Colonic mucosa (tissue), 4 donors: ENCODE measurements around the gene ZNF592. TPM values are rescaled to one million over a fixed set of nuclear protein-coding genes. Genes with fewer than 3 reads are reported as not detected.

Source experiments
- DNase-seq: peaks from one replicate; pipeline ENCODE4 v3.0.0-alpha.2; 2020
- H3K27ac ChIP-seq: fragments of 200-600 bp; one replicate; pipeline ENCODE4 v1.8.0; 2021
- H3K27me3 ChIP-seq: fragments of 200-600 bp; one replicate; pipeline ENCODE4 v1.8.0; 2021
- H3K36me3 ChIP-seq: fragments of 200-600 bp; one replicate; pipeline ENCODE4 v1.8.0; 2021
- H3K4me1 ChIP-seq: fragments of 200-600 bp; one replicate; pipeline ENCODE4 v1.8.0; 2021; ENCODE audit warnings: mild to moderate bottlenecking
- H3K4me3 ChIP-seq: fragments of 200-600 bp; one replicate; pipeline ENCODE4 v1.8.0; 2021
- H3K9ac ChIP-seq, 2 donors: one replicate each; pipeline ENCODE4 v1.7.0; 2013; ENCODE audit warnings: control low read depth in 2 of 2, low read depth in 2 of 2, low read length in 2 of 2
- H3K9me3 ChIP-seq: fragments of 200-600 bp; one replicate; pipeline ENCODE4 v1.8.0; 2021
- intact Hi-C: fragments of 100-400 bp; cut with DNase I; formaldehyde crosslinking; loops from one replicate; pipeline ENCODE4 v1.14.1; 2022
- total RNA-seq, 2 donors: library from RNA; stranded (reverse); fragmentation: NEBNext Ultra II Directional in 1 of 2; extraction: Animal tissue kit (Norgen Biotek cat#: 25700) in 1 of 2; gene quantifications; one replicate each; pipeline ENCODE4 v1.2.1, GENCODE V29; 2021
- TF ChIP-seq, protein P1 (sequence below): fragments of 200-600 bp; IDR thresholded peaks from one replicate; pipeline ENCODE4 v1.8.0; 2022; ENCODE audit warnings: antibody characterized with exemption, mild to moderate bottlenecking
- donor health status: healthy.
- donor health status: DM: no; HTN: no; CAD: no.
- donor health status: DM: no; HTN: no; CAD: no.

The ZNF592 gene
- total RNA-seq, 2 donors from 2014 or later, result 25.9 to 27.0 TPM

DNA sequence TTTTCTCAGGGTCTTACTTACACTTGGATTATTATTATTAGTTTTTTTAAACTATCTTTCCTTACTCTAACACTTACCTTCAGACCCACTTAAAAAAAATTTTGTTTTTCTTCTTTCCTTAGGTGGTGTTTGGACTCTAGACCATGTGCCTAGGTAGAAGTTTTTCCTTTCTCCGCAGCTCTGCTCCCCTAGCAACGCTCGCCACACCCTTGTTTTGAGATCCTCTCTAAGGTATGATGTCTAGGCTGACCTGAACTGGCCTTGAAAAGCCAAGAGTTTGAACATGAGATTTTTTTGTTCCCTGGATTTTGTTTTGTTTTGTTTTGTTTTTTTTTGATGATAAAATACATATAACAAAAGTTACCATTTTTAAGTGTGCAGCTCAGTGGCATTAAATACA lies 16.2 kb downstream of the ZNF592 start:
- Histone ChIP-seq H3K4me3 (no peak overlapping the region), H3K4me1 (peaks cover 3% of the 10 kb centered on the region), H3K36me3 (peaks cover 8% of the 10 kb centered on the region), H3K27me3 (no peaks in the 10 kb centered on the region), H3K9me3 (no peaks in the 10 kb centered on the region), H3K27ac (no peak overlapping the region), H3K9ac (no peak overlapping the region)
- DNase-seq, result no peak
- intact Hi-C loops, result no loop called here
- TF ChIP-seq, protein P1, sequence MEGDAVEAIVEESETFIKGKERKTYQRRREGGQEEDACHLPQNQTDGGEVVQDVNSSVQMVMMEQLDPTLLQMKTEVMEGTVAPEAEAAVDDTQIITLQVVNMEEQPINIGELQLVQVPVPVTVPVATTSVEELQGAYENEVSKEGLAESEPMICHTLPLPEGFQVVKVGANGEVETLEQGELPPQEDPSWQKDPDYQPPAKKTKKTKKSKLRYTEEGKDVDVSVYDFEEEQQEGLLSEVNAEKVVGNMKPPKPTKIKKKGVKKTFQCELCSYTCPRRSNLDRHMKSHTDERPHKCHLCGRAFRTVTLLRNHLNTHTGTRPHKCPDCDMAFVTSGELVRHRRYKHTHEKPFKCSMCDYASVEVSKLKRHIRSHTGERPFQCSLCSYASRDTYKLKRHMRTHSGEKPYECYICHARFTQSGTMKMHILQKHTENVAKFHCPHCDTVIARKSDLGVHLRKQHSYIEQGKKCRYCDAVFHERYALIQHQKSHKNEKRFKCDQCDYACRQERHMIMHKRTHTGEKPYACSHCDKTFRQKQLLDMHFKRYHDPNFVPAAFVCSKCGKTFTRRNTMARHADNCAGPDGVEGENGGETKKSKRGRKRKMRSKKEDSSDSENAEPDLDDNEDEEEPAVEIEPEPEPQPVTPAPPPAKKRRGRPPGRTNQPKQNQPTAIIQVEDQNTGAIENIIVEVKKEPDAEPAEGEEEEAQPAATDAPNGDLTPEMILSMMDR, result no peak

GRCh38 chr15:84764989-84765388 lies 16.6 kb downstream of the ZNF592 start:
- no peaks in the 10 kb centered on the region for H3K9me3 ChIP-seq
- TF ChIP-seq, protein P1, result no peak
- intact Hi-C loops, result no loop called here
- peaks cover 3% of the 10 kb centered on the region for H3K4me1 ChIP-seq
- H3K4me3 ChIP-seq, result no peak overlapping the region
- H3K27me3 ChIP-seq, result no peaks in the 10 kb centered on the region
- H3K36me3 ChIP-seq, result peaks cover 8% of the 10 kb centered on the region
- H3K9ac ChIP-seq, result no peak overlapping the region
- no peak for DNase-seq
- no peak overlapping the region for H3K27ac ChIP-seq

- Histone ChIP-seq H3K36me3 (peaks cover 8% of the 10 kb centered on the region), H3K9me3 (no peaks in the 10 kb centered on the region), H3K9ac (no peak overlapping the region), H3K27me3 (no peaks in the 10 kb centered on the region), H3K4me1 (peaks cover 3% of the 10 kb centered on the region), H3K27ac (no peak overlapping the region), H3K4me3 (no peak overlapping the region)
- intact Hi-C loops, result no loop called here
- TF ChIP-seq, protein P1, result no peak
- DNase-seq, result no peak
These were observed 17.3 kb downstream of the ZNF592 start for GRCh38 chr15:84765675-84766074.

DNA sequence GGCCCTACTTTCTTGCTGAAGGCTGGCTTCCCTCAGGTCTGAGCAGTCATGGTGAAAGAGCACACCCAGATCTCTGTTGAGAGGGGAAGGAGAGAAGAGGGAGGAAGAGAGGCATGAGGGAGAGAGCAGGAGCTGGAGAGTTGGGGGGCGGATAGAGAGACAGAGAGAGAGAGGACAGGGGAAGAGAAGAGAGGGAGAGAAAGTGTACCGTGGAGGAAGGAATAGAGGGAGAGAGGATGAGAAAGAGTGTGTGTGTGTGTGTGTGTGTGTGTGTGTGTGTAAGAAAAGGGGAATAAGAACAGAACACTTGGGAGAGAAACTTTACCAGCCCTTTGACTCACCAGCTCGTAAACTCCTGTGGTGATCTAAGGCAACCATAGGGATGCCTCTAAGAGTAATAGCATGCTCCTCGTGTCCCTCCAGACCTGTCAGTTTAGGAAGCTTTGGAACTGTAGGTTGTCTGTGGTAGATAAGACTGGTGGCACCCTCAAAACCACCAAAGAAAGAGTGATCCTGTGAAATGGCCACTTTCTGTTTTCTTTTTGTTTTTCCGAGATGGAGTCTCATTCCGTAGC lies 18.2 kb downstream of the ZNF592 start:
- DNase-seq, result no peak
- H3K36me3 ChIP-seq, result peaks cover 8% of the 10 kb centered on the region
- H3K4me1 ChIP-seq, result no peaks in the 10 kb centered on the region
- H3K27me3 ChIP-seq, result no peaks in the 10 kb centered on the region
- no peak overlapping the region for H3K27ac ChIP-seq
- intact Hi-C loops, result no loop called here
- H3K9ac ChIP-seq, result no peak overlapping the region
- no peaks in the 10 kb centered on the region for H3K9me3 ChIP-seq
- TF ChIP-seq, protein P1, result no peak
- H3K4me3 ChIP-seq, result no peak overlapping the region

GRCh38 chr15:84772031-84772430 lies 23.6 kb downstream of the ZNF592 start:
- H3K9me3 ChIP-seq, result no peaks in the 10 kb centered on the region
- H3K4me3 ChIP-seq, result no peak overlapping the region
- H3K9ac ChIP-seq, result no peak overlapping the region
- no peak for DNase-seq
- H3K27me3 ChIP-seq, result no peaks in the 10 kb centered on the region
- no peaks in the 10 kb centered on the region for H3K4me1 ChIP-seq
- H3K27ac ChIP-seq, result no peak overlapping the region
- intact Hi-C loops, result no loop called here
- TF ChIP-seq, protein P1, result no peak
- H3K36me3 ChIP-seq, result peaks cover 8% of the 10 kb centered on the region
